HG03442 (cell line): Measurements from ENCODE around the gene FAM168B.
"Not testable (repeated sequence)": the region's sequence is repeated elsewhere in the genome, so short reads cannot be mapped to it uniquely, and the experiment has no call there.

Experiments used
- ATAC-seq: cut with Tn5 transposase; IDR thresholded peaks from one replicate; pipeline ENCODE4 v1.9.1; 2021; ENCODE audit warnings: mild to moderate bottlenecking, moderate library complexity; ENCODE audit not compliant: unreplicated experiment

FAM168B gene

DNA sequence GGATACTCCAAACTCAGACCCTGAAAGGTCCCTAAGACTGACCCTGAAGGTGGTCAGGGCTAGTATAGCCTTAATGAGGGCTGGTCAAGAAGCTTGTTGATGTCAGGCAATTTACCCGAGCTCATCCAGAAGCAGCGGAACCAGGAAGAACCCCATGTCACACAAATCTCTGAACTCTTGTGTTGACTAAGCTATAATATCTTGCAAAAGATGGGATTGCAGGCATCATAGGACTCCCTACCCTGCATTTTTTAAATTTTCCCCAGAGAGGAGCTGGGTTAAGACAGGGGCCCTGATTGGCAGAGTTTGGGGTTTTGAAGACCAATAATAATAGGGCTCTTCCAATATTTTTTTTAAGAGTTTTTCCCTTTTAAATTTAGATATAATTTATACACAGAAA is 9.9 kb upstream of the FAM168B start:
- ATAC-seq, result no peak

DNA sequence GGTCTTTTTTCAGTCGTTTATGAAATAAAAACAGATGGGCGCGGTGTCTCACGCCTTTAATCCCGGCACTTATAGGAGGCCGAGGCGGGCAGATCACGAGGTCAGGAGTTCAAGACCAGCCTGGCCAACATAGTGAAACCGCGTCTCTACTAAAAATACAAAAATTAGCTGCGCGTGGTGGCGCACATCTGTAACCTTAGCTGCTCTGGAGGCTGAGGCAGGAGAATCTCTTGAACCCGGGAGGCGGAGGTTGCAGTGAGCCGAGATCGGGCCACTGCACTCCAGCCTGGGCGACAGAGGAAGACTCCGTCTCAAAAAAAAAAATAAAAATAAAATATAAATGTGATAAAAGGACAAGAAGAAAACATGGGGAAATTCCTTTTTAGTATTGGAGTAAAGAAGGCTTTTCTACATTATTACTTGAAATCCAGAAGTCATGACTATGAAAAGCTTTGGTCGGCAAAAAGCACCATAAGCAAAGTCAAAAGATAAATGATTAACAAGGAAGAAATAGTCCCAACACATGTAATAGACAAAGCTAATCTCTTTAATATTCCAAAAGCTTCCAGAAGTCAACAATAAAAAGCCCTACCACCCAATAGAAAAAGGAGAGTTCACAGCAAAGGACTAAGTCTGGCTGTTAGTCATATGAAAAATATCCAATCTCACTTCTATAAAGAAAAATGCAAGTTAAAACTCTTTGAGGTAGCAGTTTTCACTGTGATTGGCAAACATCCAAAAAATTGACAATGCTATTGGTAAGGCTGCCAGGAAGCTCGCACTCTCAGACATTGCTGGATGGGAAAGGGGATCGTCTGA is 1.4 kb upstream of the FAM168B start:
- ATAC-seq, result no peak

DNA sequence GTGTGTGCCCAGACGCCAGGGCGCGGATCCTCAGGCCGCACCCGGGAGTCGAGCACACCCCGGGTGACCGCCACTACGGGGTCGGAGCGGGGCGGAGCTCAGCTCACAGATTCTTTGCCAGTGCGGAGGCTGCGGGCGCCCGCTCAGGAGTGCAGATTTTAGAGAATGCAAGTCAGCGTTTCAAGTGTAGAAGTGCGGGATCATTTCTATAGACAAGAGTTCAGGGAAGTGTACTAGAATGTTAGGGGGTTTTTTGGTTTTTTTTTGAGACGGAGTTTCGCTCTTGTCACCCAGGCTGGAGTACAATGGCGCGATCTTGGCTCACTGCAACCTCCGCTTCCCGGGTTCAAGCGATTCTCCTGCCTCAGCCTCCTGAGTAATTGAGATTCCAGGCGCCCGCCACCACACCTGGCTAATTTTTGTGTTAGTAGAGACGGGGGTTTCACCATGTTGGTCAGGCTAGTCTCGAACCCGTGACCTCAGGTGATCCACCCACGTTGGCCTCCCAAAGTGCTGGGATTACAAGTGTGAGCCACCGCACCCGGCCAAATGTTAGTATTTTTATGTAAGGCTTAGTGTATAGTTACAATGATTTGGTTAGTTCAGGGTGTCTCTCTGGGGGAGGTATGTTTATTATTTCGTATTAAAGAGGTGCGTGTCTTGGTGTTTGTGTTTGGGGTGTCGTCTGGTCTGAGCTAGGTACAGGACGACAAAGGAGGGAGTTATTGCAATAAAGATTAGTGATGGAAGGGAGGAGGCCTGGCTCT is 619 bp upstream of the FAM168B start:
- ATAC-seq, result peak; percentile 64

DNA sequence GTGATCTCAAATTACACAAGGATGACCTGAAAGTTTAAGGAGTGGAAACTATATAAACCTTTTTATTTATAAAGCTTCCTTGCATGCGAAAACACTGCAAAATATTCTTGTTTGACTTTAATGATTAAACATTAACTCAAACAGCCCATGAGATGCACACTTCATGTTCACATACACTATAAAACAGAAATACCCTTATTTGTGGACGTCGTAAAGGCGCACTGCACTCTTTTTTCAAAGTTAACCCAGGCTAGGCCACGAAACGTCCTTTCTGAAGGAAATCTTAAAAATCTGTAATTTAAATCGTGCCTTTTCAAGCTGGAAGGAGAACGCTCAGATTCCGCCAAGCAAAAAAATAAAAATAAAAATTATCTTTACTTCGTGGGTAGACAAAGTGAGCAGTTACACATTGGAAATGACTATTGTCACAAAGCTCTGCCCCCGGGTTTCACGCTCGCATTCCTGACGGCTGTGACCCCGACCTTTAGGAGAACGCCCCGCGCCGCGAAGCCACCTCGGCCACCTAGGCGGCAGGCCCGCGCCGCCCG is 728 bp downstream of the FAM168B start:
- ATAC-seq, result no peak

DNA sequence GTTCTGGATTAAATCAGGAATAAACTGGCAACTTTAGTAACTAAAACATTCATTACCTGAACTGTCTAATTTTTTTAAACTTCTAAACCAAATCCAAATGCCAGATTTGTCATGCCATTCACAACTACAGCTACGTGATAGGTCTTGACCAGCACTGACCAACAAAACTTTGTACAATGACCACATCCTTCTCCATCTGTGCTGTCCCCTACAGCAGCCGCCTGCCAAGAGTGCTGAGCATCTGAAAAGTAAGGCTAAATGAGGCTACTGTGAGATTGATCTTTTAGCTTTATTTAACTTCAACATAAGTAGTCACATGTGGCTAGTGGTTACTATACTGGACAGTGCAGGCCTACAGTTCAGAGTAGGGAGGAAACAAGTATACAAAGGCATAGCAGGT is 7.6 kb downstream of the FAM168B start:
- ATAC-seq, result no peak

- no peak for ATAC-seq
These were observed 12.1 kb downstream of the FAM168B start for GRCh38 chr2:131081190-131081589.

- not testable (repeated sequence) for ATAC-seq
These were observed 13.3 kb downstream of the FAM168B start for GRCh38 chr2:131079931-131080330.

DNA sequence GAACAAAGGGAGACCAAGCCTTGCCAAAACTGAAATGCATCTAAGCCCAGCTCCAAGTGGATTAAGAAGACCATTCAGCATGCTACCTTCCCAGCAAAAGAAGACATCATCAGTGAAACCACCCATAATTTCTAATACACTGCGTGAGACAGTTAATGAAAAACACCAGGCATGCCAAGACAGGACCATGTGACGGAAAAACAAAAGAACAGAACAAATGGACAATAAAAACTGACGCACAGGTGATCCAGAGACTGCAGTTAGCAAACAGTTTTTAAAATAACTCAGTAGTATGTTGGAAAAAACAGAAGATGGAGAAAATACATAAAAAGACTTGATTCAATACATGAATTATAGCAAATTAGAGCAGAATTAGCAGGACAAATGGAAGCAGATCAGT is 15.3 kb downstream of the FAM168B start:
- no peak for ATAC-seq

DNA sequence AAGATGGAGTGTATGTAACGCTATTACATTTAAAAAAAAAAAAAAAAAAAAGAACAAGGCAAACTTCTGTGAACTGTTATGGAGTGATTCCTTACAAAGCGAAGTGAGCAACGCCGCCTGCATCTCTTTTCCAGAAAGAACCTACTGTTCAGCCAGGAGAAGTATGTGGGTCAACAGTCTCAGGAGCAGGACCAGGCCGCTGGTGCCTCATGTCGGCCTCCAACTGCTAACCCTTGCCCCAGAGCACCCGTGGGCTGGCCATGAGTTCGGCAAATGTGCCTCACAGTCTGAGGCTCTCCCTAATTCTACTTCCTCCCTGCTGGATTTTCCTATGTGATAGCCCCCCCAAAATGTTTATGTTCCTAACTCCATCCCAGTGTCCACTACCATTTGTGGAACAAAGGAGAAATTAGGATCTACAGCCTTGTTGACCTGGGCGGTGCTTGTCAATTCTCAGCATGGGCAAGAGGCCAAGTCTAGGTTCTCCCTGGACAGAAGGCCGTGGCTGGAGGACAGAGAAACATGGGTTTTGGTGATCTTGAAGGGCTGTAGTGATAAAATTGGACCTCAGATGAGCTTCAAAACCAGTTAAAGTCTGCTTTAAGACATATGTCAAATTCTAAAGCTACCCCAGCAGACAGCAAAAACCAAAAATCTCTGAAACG is 15.9 kb downstream of the FAM168B start:
- ATAC-seq, result no peak

DNA sequence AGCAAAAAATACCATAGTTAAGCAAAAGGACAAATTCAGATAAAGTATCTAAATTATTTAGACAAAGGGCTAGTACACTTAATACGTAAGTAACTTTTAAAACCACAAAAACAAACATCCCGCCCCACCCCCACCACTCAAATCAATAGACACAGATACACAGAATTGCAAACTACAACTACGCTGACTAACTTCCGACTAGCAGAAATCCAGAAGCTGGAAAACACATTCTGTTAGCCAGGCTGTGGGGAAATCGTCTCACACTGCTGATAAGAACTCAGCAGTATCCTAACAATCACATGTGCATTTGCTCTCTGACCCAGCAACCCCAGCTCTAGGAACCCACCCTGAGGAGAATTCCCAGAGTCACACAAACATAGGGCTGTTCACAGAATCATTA is 16.6 kb downstream of the FAM168B start:
- ATAC-seq, result no peak

- ATAC-seq, result not testable (repeated sequence)
These were observed 17.7 kb downstream of the FAM168B start for GRCh38 chr2:131075578-131075977.

DNA sequence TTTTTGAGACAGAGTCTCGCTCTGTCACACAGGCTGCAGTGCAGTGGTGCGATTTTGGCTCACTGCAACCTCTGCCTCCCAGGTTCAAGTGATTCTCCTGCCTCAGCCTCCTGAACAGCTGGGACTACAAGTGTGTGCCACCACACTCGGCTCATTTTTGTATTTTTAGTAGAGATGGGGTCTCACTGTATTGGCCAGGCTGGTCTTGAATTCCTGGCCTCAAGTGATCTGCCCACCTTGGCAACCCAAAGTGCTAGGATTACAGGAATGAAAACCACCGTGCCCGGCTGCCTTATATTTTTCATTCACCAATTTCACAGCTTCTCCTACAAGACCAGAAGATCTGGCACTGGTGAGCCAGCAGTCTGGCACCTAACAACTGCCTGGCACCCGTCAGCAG is 25.1 kb downstream of the FAM168B start:
- not testable (repeated sequence) for ATAC-seq

- ATAC-seq, result no peak
These were observed 25.7 kb downstream of the FAM168B start for GRCh38 chr2:131067465-131068125.

- ATAC-seq, result no peak
These were observed 28.4 kb downstream of the FAM168B start for GRCh38 chr2:131064589-131065512.

- ATAC-seq, result no peak
These were observed 29.6 kb downstream of the FAM168B start for GRCh38 chr2:131063501-131064283.

- ATAC-seq, result no peak
These were observed 34.3 kb downstream of the FAM168B start for GRCh38 chr2:131058920-131059319.

DNA sequence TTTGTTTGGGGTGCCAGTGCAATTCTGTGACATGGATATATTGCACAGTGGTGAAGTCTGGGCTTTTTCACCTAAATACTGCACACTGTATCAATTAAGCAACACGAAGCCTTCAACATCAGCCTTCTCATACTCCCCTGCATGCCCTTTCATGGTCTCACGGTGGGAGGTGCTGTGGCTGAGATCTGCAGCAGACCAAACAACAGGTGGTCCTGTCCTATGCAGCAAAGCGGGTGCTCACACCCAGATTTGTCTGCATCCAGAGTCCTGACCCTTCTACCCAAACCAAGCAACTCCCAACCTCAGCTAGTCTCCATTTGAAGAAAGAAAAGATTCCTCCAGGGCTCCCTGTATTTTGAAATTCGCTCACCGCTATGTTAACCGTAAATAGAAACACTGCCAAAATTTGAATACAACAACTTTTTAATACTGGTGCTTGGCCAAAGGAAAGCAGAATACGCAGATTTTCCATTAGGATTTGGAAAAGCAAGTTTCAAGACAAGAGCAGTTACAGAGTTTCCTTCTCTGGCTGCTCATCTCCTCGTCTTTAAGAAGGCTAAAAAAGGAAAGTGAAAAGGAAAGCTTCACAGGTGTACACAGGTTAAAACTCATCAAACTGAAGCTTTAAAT is 34.9 kb downstream of the FAM168B start:
- ATAC-seq, result no peak

DNA sequence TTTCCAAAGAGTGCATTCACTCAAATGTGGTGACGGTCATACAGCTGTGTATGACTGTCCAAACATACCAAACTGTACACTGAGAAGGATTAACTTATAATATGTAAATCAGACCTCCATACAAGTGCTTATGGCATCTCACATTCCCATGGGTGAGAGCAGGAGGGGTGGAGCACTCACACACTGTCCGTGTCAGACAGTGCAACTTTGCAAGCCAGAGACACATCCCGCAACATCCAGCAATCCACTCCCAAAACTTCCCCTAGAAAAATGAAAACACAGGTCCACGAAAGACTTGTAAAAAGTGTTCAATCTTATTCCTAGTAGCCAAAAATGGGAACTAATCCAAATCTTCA is 36.4 kb downstream of the FAM168B start:
- no peak for ATAC-seq
